Stimulated activated CD8-positive, alpha-beta memory T cell treated with anti-CD3 and anti-CD28 coated beads, Interleukin-15, amount 100 ng/mL, for 24 hours (primary cell): ENCODE measurements around the gene FAM53B.

Experiments used
- DNase-seq: peaks from one replicate; pipeline ENCODE4 v3.0.0-alpha.2; 2020; ENCODE audit warnings: low read depth

The FAM53B gene

DNA sequence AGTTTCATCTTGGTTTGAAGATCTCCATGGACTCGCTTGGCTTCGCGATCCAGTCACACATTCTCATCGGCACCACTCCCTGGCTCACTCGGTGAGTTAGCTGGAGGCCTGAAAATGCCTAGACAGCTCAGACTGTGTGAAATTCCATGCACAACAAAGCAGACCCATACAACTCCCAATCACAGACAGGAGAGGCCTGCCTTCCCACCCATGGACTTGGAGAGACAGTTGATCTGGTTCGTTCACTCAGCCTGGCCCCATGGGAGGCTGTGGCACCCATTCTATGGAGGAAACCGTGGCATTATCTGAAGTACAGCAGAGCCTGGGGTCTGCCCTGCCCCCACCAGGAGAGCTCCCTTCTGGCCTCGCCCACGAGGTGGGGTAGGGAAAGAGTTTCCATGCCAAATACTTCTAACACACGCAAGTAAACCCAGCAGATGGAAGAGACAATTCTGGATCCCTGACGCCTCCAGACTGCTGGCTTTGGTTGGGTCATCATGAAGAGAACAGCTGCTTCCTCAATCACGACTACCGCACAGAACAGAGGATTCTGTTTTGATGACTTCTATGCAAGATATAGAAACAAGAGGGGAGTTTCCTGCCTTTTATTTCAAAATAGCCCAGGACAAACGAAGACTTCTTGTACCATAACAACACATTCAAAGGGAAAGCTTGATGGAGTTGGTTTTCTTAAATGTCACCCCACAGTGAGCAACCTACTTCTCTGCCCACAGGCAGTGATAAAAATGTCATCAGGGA, 15.9 kb downstream of the FAM53B start:
- no peak for DNase-seq

DNA sequence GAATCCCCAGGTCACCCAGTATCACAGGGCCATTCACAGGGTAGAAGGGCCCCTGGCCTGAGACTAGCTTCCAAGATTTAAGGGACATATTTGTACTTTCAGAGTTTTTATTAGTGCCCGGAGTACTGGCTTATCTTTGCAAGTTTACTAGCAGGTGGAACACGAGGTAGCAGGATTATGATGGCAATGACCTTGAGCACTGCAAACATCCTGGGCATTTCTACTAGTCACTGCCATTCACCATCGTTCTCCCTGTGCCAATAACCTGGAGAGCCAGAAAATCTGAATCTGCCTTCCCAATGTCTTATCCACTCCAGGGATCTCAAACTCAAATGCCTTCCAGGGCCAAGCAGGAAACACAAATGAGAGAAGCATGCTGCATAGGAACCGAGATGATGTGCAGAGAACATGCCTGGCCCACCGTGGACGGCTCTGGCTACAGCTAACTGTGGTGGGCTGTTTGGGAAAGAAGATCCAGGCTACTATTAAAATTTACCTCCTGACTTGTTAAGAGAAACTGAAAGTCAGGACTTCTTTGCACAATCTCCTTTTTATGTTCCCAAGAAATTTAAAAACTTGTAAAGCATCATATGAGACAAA, 16.7 kb downstream of the FAM53B start:
- no peak for DNase-seq

DNA sequence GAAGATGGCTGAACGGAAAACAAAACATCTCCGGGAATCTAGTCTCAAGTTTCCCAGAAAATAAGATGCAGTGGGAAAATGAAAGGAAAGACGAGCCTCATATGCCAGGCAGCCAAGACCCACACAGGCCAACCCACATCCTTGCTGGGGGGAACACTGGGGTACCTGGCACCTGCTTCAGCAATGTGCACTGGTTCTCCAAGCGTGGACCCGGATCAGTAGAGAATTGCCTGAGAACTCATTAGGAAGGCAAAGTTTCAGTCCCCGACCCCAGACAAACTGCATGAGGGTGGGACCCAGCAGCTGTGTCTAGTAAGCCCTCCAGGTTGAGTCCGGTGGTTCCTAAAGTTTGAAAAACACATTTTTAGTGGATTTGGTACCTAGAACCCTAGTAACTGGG, 18.4 kb downstream of the FAM53B start:
- DNase-seq, result no peak

DNA sequence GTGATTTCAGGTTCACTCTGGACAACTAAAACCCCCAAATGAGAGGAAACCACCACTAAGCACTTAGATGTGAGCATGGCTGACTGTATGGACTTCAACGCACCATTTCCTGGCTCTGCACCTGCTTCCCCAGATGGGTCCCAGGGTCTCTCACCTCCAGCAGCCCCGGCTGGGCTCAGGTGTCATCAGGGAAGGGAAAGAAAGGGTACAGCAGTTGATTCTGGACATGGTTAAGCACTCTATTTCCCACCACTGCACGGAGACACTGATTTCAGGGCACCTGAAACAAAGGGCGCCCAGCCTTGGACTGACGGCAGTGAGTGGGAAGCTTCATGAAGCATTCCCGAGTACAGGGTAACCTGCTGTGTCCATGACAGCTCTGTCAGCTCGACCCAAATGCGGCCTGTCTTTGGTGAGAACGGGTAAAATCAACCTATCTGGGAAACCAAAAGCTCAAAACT, 19.0 kb downstream of the FAM53B start:
- no peak for DNase-seq

DNA sequence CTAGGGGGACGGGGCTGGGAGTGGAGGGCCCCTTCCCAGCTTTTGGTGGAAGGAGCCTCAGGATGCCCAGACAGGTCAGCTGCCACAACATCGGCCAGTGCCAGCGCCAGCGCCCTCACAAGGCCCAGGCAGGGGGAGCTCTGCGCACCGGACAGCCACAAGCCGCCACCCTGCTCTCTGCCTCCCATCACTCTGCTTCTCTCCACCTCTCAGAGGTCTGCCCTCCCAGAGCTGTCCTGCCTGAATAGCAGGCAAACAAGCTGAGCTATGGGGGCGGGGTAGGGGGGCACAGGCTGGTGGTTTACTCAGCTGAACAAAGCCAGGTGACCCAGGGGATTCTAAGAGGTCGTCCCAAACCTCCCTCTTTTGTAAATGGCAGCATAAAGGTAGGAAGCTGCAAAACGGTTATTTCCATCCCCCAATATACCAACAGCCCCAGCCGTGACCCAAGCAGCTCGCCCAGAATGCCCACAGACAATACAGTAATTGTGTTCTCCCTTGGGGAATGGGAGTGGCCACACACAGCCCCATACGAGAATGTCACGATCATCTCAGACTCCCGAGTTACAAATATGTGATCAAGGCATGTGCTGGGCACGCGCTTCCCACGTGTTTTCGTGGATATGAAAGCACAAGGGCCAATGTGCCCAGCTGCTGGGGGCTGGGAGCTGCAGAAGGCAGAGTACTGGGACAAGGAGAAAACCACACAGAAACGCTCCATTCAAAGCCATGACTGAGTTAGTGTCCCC, 19.7 kb downstream of the FAM53B start:
- DNase-seq, result no peak

DNA sequence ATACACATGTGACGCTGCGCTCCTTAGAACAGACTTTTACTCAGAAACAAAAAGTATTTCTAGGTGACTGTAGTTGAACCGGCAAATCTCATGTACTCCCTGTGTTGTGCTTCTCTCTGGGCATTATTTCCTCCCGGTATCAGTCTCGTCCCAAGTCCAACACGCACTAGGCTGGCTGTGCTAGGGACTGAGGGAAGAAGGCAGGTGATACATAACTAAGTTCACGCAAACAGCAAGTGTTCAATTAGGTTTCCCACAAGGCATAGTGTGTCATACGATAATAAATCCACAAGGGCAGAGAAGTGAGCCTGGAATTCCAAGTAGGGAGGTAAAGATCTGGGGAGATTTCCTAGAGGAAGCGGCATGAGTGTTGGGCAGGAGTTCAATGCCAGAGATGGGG, 20.4 kb downstream of the FAM53B start:
- no peak for DNase-seq

DNA sequence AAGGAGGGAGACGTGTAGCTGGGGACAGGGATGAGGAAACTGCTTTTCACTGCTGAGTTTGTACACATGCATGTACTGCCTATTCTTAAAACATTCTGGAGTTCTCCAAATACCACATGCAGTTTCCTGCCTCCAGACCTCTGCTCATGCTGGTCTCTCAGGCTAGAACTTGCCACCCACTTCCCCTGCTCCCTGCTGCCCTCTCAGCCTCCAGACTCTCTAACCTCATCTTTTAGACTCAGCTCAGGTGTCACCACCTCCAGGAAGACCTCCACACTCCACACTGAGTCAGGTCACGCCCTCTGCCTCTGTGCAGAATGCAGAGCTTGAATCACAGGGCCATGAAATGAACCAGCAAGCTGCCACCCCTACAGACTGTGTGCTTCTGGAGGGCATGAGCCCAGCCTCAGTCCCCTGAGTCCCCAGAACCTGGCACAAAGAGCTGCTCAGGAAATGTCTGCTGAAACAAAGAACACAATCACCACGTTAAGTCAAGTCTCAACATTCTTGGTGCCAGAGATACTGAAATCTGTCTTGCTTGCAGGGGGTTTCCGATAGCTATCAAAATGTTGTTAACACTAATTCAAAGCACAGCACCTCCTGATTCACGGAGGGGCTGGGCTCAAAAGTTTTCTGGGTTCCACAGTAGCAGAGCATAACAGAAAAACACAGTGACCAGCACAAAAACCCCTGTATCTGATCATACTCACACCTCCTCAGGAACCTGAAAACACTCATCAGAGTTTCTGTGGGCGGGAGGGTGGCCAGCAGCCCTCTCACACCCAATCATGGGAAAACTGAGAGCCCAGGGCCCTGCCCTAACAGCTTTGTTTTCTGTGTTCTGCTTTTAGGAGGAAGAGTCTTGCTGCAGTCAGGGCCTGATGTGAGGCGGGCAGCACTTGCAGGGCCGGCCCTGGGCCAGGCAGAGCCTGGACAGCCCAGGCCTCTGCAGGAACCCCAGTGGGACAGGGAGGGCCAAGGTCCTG, 21.1 kb downstream of the FAM53B start:
- no peak for DNase-seq

DNA sequence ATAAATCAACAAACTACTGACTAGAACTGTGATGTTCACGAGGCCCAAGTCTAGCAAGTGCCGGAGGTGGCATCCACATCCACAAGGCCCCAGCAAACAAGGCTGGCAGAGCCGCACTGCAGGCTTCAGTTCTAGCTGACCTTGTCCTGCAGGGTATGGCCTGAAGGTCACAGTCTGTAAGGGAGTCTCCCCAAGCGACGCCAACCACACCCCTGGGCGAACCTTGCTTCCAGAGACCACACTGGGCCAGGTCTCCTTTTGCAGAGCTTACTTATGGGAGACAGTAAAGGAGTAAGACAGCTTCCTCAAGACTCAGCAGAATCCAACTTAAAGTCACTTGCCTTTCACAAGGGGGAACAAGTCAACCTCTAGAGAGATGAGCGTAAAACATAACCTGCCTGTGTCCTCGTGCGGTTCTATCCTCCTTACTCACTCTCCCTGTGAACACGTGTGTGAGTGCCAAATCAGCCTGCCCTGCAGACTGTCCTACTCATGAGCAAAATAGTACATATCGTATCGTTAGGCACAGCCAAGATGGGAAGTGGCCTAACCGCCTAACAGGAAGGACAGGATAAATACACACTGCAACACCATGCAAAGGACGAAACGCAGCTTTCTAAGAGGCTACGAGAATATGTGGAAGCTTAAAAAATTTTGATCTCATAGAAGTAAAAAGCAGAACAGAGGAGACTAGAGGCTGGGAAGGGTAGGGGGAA, 22.7 kb downstream of the FAM53B start:
- no peak for DNase-seq

DNA sequence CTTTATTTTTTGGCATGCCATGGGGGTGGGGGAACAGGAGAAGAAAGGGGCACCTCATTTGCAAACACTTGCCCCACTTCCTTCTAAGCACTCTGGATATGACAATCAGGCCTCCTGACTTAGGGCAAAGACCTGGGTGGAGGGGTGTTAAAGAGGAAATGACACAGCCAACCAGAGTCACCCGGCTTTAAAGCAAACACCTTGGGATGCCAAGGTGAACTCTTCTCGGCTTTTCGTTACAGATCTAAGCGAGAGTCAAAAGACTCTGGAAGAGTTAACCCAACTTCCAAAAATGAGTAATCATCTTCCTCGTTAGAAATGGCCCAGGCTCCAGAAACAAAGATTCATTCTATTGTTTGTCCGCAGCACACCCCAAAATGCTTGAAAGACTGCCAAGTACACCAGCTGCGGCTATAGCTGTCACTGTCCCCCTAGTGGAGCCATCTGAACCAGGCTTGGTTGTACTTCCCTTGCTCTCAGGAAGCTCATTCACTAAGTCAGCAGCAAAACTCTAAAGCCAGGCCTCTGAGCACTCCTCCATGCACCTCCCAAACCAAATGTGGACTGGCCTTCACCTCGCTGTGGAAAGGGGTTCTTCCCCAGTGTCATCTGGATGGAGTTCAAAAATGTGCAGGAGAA, 24.8 kb downstream of the FAM53B start:
- no peak for DNase-seq

DNA sequence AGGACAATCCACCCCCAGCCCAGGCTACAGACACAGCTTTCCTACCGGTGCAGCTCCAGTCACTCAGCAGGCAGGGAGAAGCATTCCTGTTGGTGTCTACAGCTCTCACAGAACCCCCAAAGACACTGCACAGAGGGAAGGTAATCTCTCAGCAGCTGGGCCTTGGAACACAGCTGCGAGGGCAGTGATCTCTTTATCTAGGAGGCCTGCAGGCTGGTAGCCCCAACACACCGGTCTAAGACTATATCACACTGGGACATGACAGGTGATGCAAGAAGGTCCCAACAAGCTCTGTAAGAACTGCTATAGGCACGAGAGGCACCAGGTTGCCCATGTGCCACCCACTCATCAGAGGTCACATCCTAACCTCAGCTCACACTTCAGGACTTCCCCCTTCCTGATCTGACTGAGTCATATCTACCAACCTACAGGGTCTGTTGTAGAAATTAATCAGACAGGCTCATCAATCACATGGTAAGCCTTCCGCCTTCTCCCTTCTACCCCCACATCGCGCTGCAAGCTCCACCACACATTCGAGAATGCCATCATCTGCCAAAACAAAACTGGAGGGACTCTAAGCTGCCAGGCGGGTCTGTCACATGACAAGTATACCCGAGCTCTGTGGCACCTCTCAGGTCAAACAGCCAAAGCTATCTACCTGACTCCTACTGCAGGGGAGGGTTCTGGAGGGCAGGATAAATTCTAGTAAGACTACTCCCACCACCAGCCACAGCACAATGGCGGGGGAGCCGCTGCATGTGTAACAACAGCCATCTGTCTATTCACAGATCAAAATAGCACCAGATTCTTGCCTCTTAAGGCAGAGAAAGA, 26.1 kb downstream of the FAM53B start:
- no peak for DNase-seq

DNA sequence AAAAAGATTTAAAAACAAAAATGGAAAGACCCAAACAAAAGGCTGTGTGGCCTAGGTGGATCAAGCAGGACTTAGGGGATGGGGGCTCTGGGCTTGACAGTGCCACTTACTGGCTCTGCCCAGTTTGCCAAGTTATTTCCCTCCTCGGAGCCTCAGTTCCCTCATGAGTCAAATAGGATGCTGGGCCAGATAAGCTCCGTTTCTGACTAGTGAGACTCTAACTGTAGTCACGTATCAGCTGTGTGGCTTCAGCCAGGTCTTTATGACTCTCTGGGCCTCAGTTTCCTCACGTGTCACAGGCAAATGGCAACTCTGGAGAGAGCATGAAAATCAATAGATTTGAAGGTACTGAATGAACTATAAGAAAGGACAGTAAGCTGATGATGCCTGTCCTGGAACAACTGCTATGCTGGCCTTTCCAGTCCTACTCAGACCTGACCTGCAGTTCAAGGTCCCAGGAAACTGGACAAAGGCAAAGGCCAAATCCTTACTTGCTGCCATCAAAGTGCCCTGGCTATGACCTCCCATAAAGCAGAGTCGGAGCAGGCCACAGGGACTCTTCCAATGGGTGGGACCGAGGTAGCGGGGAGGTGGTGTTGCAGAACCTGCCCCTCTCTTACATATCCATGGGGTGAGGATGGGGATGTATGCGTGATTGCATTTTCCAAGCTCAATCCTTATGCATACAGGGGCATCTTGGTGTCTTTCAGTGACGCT, 27.0 kb downstream of the FAM53B start:
- DNase-seq, result no peak

DNA sequence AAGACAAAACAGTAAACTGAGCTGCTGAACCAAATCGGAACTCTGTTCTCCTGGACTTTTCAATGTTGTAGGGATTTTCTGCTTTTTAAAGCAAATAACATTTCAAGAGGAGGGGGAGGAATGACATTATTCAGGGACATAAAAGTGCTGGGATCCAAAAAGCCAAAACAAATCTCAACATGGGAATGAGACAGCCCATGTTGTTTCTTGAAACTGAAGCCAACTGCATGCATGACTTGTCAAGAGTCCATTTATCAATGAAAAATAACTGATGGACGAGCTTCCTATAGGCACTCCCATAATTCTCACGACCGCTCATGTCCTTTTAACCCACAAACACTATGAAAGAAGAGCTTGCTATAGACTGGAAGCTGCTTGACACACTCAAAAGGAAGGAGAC, 27.8 kb downstream of the FAM53B start:
- DNase-seq, result no peak

DNA sequence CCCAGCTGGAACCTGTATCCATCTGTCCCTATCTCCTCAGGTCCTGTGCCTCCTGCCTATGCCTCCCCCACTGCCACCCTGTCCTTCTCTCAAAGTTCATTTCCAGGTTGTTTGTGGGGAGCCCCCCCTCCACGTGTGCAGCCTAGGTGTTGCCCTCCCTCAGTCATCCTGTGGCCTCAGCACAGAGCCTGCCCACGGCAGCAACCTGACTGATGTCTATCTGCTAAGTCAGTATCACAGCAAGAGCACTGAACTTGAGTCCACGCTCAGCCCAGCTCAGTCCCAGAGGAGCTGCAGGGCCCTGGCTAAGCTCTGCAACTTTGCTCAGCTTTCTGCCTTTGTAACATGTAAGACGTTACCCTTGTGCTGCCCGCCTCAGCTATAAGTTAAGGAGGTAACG, 28.7 kb downstream of the FAM53B start:
- DNase-seq, result no peak

DNA sequence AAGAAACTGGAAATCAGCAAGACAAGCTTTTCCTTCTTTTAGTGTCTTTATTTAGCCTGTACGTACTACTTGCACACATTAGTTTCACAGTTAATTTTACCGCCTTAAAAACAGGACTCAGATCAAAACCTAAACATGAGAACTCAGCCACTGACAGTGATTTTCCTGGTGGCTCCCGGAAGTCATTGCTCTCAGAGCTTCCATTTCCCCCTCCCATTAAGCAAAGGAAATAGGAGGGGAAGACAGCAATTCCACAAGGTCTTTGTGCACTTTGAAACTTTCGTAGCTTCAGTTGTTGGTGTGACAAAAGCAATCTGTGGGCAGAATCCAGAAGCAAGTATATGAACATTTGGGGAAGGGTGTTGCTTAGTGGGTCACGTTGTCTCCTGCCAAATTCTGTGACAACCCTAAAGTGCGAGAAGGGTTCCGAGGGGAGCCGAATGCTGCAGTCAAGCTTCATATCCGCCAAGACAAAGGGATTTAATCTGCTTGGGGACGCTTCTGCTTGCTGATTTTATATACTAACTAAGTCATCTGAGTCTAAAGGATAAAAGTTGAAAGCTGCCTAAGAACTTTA, 30.4 kb downstream of the FAM53B start:
- no peak for DNase-seq

DNA sequence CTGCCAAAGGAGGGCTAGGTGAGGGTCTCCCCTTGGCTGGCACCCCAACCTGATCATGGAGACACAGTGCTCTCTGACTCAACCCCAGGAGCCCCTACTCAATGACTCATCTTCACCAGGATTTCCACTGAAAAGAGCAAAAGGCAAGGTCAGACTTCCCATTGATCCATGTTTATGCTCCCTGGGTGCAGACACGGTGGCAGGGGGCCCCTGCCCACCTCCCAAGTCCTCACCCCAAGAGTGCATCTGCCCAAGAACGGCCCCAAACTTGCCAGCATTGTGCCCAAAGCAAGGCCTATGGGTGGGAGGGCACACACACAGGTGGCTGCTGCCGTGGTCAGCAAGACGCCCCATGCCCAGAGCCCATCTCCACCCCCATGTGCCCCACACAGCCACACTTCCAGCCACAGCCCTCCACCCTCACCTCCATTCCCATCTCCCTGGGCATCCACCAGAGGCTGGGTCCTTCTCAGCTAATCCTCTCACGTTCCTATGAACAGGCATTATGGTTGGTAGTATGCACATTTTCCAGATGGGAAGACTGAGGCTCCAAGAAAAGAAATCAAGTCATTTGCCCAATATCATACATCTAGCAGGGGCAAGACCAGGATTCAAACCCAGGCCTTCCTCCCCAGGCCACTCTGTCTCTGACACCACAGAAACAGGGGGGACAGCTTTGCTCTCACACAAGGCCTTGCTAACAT, 31.3 kb downstream of the FAM53B start:
- DNase-seq, result no peak

DNA sequence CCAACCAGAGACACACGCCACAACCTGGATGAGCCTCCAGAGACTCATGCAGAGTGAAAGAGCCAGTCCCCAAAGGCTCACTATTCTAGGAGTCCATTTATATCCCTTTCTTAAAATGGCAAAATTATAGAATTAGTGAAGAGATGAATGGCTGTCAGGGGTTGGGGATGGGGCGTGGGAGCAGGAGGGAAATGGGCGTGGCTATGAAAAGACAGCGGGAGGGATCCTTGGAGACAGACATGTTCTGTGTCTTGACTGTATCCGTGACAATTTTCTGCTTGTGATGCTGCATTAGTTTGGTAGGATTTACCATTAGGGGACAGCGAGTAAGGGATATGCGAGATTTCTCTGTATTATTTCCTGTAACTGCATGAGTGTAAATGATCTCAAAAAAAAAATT, 33.0 kb downstream of the FAM53B start:
- DNase-seq, result no peak

DNA sequence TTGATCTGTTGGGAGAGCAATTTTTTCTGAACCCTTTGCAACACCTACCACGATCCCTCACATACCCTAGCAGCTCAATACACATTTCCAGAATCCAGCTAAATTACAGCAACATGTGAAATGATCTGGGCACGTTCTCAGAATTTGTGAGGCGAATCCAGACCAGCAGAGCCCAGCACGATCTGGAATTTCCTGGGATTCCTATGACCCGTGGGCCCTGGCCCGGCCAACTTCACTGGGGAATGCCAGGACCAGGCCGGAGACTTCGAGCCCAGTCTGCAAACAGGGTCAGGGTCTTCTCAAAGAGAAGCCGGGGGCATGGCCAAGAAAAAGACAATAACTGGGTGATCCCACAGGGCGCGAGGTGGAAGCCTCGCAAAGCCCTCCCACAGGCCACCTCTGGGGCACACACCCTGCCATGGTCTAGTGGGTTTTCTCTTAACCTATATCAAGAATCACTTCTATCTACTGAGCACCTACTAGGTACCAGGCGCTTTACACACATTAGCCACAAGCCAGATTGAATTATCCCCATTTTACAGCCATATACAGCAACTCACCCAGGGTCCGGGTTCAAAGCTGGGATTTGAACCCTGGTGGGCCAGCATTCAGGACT, 33.8 kb downstream of the FAM53B start:
- DNase-seq, result no peak

DNA sequence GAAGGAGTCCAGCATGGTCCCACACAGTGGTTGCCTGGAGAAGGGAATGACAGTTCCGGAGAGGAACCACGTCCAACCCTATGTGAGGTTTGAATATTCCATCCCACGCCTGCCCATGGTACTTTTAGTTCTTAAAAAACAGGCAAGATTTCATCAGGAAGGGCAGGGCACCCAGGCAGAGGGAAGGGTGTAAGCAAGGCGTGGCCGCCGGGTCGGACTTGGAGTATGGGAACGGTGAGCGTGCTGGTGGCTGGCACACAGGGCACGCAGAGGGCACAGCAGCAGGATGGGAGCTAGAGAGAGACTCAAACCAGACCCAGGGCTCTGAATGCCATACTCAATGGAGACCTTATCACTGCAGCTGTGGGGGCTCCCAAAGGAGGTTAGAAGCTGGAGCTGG, 34.3 kb downstream of the FAM53B start:
- DNase-seq, result no peak
